ENCODE measurements around the gene ARHGAP12.

Gene ARHGAP12

DNA sequence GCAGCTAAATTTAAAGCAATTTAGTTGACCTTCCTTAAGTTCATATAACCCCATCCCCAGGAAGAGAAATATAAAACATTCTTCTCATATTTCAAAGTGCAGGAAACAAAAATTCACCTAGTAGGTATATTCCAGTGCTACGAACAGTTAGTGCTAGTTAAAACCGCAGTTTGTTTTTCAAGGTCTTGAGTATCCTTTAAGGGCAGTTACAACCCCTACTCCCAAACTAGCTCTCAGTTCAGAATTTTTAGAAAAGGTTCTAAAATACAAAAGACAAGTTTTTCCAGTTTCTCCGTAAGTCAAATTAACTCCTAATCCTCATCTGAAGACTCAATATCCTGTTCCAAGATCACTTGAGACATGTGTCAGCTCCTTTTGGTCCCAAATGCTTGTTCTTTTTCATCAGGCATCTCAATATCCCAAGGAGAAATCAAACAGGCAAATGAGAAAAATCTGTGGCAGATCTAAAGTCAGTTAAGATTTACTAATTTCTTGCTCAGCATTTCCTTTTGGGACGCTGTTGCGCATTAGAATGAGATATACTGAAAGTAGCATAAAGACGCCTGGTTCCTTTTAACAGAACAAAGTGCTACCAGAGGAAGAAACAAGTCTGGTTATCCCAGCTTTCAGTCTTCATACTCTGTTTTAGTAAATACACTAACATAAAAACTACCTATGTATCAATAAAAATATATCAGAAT, 51.8 kb downstream of the ARHGAP12 start:
- DNase-seq: no peak

DNA sequence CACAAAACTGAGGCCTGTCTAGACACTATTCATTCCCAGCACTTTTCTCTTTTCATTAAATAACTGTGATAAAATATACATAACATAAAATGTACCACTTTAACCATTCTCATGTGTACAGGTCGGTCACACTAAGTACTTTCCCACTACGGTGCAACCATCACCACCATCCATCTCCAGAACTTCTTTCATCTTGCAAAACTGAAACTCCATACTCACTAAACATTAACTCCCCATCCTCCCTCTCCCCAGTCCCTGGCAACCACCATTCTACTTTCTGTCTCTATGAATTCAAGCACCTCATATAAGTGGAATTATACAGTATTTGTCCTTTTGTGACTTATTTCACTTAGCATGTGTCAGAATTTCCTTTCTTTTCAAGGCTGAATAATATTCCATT, 53.0 kb downstream of the ARHGAP12 start:
- no peak for DNase-seq

GRCh38 chr10:31873724-31874123, 54.9 kb downstream of the ARHGAP12 start:
- DNase-seq: no peak

DNA sequence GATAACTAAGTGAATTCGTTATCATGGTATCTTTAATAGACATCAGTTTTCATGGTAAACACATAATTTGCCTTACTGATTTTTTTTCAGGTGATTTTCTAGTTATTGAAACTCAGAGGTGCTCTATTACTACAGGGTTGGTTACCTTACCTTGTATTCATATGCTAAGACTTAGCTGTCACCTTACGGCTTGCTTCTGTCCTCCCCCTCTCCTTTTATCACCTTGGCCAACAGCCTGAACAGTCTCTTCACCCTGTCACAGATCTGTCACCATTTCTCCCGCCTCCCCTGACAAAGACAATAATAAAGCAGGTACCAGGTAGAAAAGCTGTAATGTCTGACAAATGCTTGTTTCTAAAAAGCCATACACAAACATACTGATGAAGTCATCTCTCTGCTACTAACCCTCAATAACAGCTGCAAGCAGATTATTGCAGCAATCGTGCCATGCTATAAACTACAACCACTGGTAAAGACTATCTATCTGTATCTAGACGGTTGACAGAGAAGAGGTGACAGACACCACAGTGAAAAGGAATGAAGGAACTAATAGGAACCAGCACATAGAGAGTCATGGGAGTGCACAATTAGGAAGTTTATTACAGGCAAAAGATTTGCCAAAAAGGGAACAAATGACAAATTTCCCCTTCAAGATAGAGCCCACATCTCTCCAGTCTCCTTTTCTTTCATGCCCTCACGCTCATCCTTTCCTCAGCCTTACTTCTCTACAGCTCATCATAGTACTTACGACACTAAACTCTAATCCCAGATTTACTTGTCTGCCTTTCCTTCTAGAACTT, 57.2 kb downstream of the ARHGAP12 start:
- no peak for DNase-seq

- DNase-seq: no peak
Measured at GRCh38 chr10:31867646-31868045, 61.0 kb downstream of the ARHGAP12 start.

DNA sequence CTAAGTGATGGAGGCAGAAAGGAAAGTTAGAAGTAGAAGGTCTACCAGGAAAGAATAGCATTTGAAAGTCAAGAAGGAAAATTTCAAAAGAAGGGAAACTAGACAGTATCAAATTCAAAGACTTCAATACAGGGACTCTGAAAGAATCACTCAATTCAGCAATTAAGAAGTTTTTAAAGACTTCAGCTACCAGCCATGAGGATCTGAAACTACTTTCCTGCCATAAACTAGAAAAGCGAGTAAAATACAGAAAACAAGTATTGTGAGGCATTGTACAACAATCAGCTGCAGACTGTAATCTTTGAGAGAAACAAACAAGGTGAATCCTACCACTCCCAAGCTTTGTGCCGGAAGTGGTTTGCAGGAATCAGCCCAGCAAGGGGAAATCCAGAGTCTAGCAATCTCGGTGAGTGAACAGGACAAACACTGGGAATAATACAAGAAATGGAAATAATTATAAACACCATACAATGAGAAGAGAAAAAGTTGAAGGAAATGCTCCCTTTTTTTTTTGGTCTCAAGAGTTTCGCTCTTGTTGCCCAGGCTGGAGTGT, 62.4 kb downstream of the ARHGAP12 start:
- DNase-seq: no peak

- no peak for DNase-seq
Measured at GRCh38 chr10:31864834-31865518, 63.7 kb downstream of the ARHGAP12 start.

- DNase-seq: no peak
Measured at GRCh38 chr10:31855033-31855432, 73.6 kb downstream of the ARHGAP12 start.

GRCh38 chr10:31853629-31854028, 75.0 kb downstream of the ARHGAP12 start:
- DNase-seq: no peak

GRCh38 chr10:31851216-31851615, 77.4 kb downstream of the ARHGAP12 start:
- no peak for DNase-seq

- no peak for DNase-seq
Measured at GRCh38 chr10:31847515-31847914, 81.1 kb downstream of the ARHGAP12 start.

DNA sequence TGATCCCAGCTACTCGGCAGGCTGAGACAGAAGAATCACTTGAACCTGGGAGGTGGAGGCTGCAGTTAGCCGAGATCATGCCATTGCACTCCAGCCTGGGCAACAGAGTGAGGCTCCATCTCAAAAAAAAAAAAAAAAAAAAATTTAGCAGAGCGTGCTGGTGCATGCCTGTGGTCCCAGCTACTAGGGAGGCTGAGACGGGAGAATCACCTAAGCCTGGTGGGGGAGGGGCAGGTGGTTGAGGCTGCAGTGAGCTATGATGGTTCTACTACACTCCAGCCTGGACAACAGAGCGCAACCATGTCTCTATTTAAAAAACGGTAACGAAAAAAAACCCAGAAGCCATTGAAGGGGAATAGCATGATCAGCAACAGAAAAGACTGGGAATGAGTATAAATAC, 89.9 kb downstream of the ARHGAP12 start:
- no peak for DNase-seq

- DNase-seq: no peak
Measured at GRCh38 chr10:31838065-31838464, 90.6 kb downstream of the ARHGAP12 start.

DNA sequence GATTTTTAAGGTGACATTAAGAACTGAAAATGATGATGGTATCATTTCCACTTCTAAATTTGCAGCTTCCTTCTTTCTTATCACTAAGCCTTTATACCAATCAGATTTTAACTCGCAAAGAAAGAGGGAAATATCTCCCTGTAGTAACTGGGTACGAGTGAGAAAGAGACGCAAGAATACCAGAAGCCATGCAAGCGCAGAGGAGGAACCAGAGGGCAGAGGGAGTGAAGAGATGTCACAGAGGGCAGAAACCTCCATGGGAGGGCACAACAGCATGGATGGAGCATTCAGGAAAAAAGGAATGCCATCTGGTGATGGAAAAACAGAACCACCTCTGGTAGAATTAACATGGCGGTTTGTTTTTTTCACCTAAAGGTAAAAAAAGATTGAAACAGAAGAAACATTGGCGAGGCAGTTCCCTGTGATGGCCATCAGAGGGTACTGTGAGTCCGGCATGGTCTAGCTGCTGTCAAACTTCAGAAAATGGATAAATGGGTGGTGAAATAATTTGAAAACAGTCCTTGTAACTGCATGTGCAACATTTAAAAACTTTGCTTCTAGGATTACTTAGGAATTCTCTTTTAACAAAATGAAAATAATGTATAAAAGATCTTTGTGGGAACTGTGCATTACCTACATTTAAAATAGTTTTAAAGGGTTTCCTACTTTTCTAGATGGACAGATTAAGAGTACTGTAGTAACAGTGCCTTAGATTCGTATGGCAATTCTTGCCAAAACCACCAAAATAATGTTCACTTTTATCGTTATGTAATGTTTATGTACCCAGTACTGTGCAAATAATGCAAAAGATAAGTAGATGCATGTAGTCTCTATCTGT, 91.8 kb downstream of the ARHGAP12 start:
- DNase-seq: peak; percentile 7

- no peak for DNase-seq
Measured at GRCh38 chr10:31833753-31834152, 94.9 kb downstream of the ARHGAP12 start.

DNA sequence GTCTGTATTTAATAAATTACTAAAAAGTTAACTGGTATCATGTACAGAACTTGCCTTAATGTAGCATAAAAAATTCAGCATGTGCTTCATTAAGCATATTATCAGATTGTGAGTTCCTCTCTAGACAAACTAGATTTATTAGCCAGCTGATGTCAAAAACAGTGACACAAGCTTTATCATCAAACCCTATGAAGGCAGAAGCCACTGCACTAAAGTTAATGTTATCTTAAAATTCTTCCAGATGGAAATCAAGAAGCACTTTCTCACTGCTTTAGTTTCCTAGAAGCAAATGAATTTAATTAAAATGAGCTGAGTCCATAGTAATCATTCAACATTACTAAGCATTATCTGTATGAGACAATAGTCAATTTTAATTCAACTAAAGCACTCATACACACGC, 96.4 kb downstream of the ARHGAP12 start:
- DNase-seq: no peak

- no peak for DNase-seq
Measured at GRCh38 chr10:31830887-31831286, 97.7 kb downstream of the ARHGAP12 start.

- DNase-seq: no peak
Measured at GRCh38 chr10:31829776-31830175, 98.9 kb downstream of the ARHGAP12 start.

DNA sequence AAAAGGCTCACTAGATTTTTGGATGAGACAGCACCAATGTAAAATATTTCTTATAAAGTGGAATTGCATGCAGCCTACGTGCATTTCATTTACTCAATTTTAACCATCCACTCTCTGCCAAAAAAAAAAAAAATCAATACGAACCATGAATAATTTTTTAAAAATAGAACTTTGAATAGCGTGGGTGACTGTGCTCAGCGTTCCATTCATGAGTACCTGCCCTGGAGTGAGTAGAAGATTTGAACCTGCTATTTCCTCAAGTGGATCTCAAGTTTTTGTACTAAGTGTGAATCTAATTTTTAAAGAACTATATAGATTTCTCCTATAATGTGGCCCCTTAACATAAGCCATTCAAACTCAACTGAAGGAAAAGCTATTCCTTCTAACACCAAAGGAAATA, 105.3 kb downstream of the ARHGAP12 start:
- no peak for DNase-seq

DNA sequence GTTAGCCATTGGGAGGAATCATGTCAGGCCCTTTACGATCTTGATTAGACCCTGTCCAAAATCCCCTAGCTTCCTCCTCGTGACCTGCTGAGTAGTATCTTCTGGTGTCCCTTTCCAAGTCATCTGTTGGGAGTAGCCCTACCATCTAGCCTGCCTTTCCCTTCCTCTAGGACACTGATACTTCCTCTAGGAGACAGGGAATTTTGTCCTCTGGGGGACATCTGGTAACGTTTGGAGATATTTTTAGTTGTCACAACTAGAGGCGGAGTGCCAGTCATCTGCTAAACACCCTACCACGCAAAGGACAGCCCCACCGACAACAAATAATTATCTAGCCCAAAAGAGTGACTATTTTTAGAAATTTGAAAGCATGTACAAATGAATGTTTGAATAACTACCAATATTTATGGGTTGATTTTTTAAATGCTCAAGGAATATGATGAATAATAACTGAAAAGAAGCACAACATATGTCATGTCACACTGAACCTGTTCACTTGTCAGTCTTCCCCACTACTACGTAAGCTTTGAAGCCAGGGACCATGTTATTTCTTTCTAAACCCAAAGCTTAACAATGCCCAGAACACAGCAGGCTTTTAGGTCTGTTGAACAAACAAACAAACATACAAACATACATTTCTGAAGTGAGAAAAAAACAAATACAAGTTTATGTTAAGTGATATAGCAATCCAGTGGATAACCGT, 105.9 kb downstream of the ARHGAP12 start:
- DNase-seq: no peak

DNA sequence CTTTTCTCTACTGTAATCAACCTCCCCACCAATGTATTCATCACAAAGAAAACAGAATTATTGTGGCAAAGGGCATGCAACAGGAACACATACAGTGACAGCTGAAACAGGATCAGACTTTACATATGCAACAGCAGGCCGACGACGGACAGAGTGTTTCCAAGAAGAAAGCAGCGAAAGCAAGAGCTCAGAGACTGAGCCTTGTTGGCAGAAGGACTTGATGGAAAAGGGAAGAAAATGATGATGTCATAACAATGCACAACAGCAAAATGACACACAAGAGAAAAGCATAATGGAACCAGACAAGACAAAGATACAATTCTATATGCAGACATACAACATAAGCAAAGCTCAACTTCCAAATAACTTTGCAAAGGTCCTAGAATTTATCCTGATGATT, 106.5 kb downstream of the ARHGAP12 start:
- no peak for DNase-seq

GRCh38 chr10:31820778-31821369, 107.8 kb downstream of the ARHGAP12 start:
- no peak for DNase-seq
